Peyer's patch (tissue), 4 donors: Measurements from ENCODE around the gene HHIP. TPM values are rescaled to one million over a fixed set of nuclear protein-coding genes. Genes with fewer than 3 reads are reported as not detected.

Experiments used
- DNase-seq, 3 donors: peaks; one replicate each; pipeline ENCODE4 v3.0.0-alpha.2; 2017 to 2019
- H3K27ac ChIP-seq, 4 donors: fragments of 200-600 bp; sonication (generic); one replicate each; pipeline ENCODE4 v1.5.1; 2016 to 2019
- H3K27me3 ChIP-seq, 2 donors: fragments of 200-600 bp; sonication (generic); one replicate each; pipeline ENCODE4 v1.5.1; 2019
- H3K36me3 ChIP-seq, 3 donors: fragments of 200-600 bp; sonication (generic); one replicate each; pipeline ENCODE4 v1.5.1; 2016 to 2019
- H3K4me1 ChIP-seq, 4 donors: fragments of 200-600 bp; sonication (generic); one replicate each; pipeline ENCODE4 v1.5.1; 2016 to 2019
- H3K4me3 ChIP-seq, 4 donors: fragments of 200-600 bp; sonication (generic); 1 replicate in 3 of 4; 2 replicates in 1 of 4; pipeline ENCODE4 v1.5.1; 2016 to 2019; ENCODE audit warnings: mild to moderate bottlenecking in 1 of 4
- H3K9me3 ChIP-seq, 4 donors: fragments of 200-600 bp; sonication (generic); one replicate each; pipeline ENCODE4 v1.5.1; 2016 to 2019; ENCODE audit warnings: mild to moderate bottlenecking in 1 of 4
- CTCF ChIP-seq, 6 experiments: fragments of 450-650 bp in 4 of 6; fragments of 200-600 bp in 2 of 6; sonication (generic) in 1 of 6; IDR thresholded peaks; one replicate each; pipeline ENCODE4 v1.5.1; 2017 to 2019; ENCODE audit warnings: antibody characterized with exemption in 6 of 6, mild to moderate bottlenecking in 3 of 6, moderate library complexity in 1 of 6
- POLR2A ChIP-seq, 2 donors: fragments of 450-650 bp; IDR thresholded peaks; one replicate each; pipeline ENCODE4 v1.5.1; 2017; ENCODE audit warnings: antibody characterized with exemption in 2 of 2, mild to moderate bottlenecking in 2 of 2, moderate library complexity in 2 of 2
- total RNA-seq, 4 donors: library from RNA; depleted of rRNA; stranded (reverse); fragments of >200 nt; gene quantifications; one replicate each; pipeline ENCODE4 v1.1.0, GENCODE V29; 2016

Gene HHIP
- total RNA-seq, 4 donors from 2014 or later, result 3.0 to 37.1 (median 6.6) TPM

- Histone ChIP-seq H3K36me3 (no peaks in the 10 kb centered on the region), H3K9me3 (no peaks in the 10 kb centered on the region), H3K4me1 (peaks cover 0 to 8% (median 0%) of the 10 kb centered on the region in 4 donors), H3K27me3 (peaks cover 0 to 17% of the 10 kb centered on the region in 2 donors), H3K4me3 (peak overlapping the region in 2 of 4 donors; percentile 46 to 54), H3K27ac (peak overlapping the region in 2 of 4 donors; percentile 25 to 60)
- no peak for DNase-seq
- TF ChIP-seq POLR2A (IDR thresholded peaks at IDR 0.05) (no peak), CTCF (IDR thresholded peaks at IDR 0.05) (no peak)
These were observed 790 bp upstream of the HHIP start for GRCh38 chr4:144645102-144645630.

- Histone ChIP-seq H3K27ac (peak overlapping the region in 2 of 4 donors; percentile 30 to 60), H3K9me3 (no peaks in the 10 kb centered on the region), H3K4me3 (peak overlapping the region in 3 of 4 donors; percentile 37 to 54 (median 46)), H3K4me1 (peaks cover 0 to 8% (median 0%) of the 10 kb centered on the region in 4 donors), H3K36me3 (no peaks in the 10 kb centered on the region), H3K27me3 (peaks cover 0 to 17% of the 10 kb centered on the region in 2 donors)
- no peak for DNase-seq
- TF ChIP-seq CTCF (IDR thresholded peaks at IDR 0.05) (no peak), POLR2A (IDR thresholded peaks at IDR 0.05) (no peak)
These were observed 653 bp downstream of the HHIP start for GRCh38 chr4:144646523-144647094.

- Histone ChIP-seq H3K27ac (peak overlapping the region in 1 of 4 donors; percentile 60), H3K4me3 (peak overlapping the region in 2 of 4 donors; percentile 46 to 54), H3K27me3 (peaks cover 0 to 17% of the 10 kb centered on the region in 2 donors), H3K4me1 (peaks cover 0 to 8% (median 0%) of the 10 kb centered on the region in 4 donors), H3K36me3 (no peaks in the 10 kb centered on the region), H3K9me3 (no peaks in the 10 kb centered on the region)
- TF ChIP-seq POLR2A (IDR thresholded peaks at IDR 0.05), result no peak
- TF ChIP-seq CTCF (IDR thresholded peaks at IDR 0.05), result no peak
- no peak for DNase-seq
These were observed 1.2 kb downstream of the HHIP start for GRCh38 chr4:144647095-144647561.

GRCh38 chr4:144647590-144647989 lies 1.6 kb downstream of the HHIP start:
- Histone ChIP-seq H3K9me3 (no peaks in the 10 kb centered on the region), H3K4me3 (peak overlapping the region in 2 of 4 donors; percentile 46 to 54), H3K27ac (no peak overlapping the region), H3K27me3 (peaks cover 0 to 17% of the 10 kb centered on the region in 2 donors), H3K4me1 (peaks cover 0 to 8% (median 0%) of the 10 kb centered on the region in 4 donors), H3K36me3 (no peaks in the 10 kb centered on the region)
- DNase-seq, result no peak
- TF ChIP-seq CTCF (IDR thresholded peaks at IDR 0.05) (no peak), POLR2A (IDR thresholded peaks at IDR 0.05) (no peak)

GRCh38 chr4:144648042-144648441 lies 2.1 kb downstream of the HHIP start:
- peaks cover 0 to 8% (median 0%) of the 10 kb centered on the region in 4 donors for H3K4me1 ChIP-seq
- no peaks in the 10 kb centered on the region for H3K36me3 ChIP-seq
- no peak for DNase-seq
- no peak overlapping the region for H3K4me3 ChIP-seq
- H3K27ac ChIP-seq, result no peak overlapping the region
- H3K27me3 ChIP-seq, result peaks cover 0 to 17% of the 10 kb centered on the region in 2 donors
- no peaks in the 10 kb centered on the region for H3K9me3 ChIP-seq
- no peak for TF ChIP-seq CTCF (IDR thresholded peaks at IDR 0.05)
- TF ChIP-seq POLR2A (IDR thresholded peaks at IDR 0.05), result no peak
